Naive thymus-derived CD8-positive, alpha-beta T cell (primary cell): ENCODE data around the gene SEC24B. TPM values are rescaled to one million over a fixed set of nuclear protein-coding genes. Genes with fewer than 3 reads are reported as not detected.
"Not testable (repeated sequence)": the region's sequence is repeated elsewhere in the genome, so short reads cannot be mapped to it uniquely, and the experiment has no call there.

Source experiments
- ATAC-seq, 2 donors: fragments of 150-1000 bp; cut with Tn5 transposase in 1 of 2; sonication (Bioruptor Pico), chemical (Tn5 transposase) in 1 of 2; 1 replicate in 1 of 2; 2 replicates in 1 of 2; pipeline ENCODE4 v1.10.0; 2021; ENCODE audit warnings: mild to moderate bottlenecking in 2 of 2, moderate library complexity in 2 of 2
- POLR2A ChIA-PET: fragments of 350-600 bp; sonication (Branson Sonifier 250); formaldehyde crosslinking; loops from one replicate; lab custom pipeline; 2021; ENCODE audit warnings: antibody characterized with exemption; lab: Charles Lee
- DNase-seq, 10 donors: peaks; one replicate each; pipeline versions ENCODE4 v3.0.0 to v3.0.0-alpha.2; 2020 to 2022
- H3K27ac Mint-ChIP-seq, 10 donors: one replicate each; pipeline ENCODE4 v1.8.0; 2020 to 2022; ENCODE audit warnings: mild to moderate bottlenecking in 10 of 10, mixed read lengths in 10 of 10, moderate library complexity in 4 of 10, inconsistent platforms in 1 of 10
- H3K27me3 Mint-ChIP-seq, 5 donors: one replicate each; pipeline ENCODE4 v1.8.0; 2021 to 2022; ENCODE audit warnings: mixed read lengths in 5 of 5
- H3K36me3 Mint-ChIP-seq, 3 donors: one replicate each; pipeline ENCODE4 v1.8.0; 2020 to 2022; ENCODE audit warnings: mixed read lengths in 3 of 3, mild to moderate bottlenecking in 2 of 3, inconsistent platforms in 1 of 3
- H3K4me1 Mint-ChIP-seq, 4 donors: one replicate each; pipeline ENCODE4 v1.8.0; 2021 to 2022; ENCODE audit warnings: mixed read lengths in 4 of 4
- H3K4me3 Mint-ChIP-seq, 10 donors: one replicate each; pipeline ENCODE4 v1.8.0; 2020 to 2022; ENCODE audit warnings: mild to moderate bottlenecking in 10 of 10, mixed read lengths in 10 of 10, moderate library complexity in 6 of 10, inconsistent platforms in 1 of 10
- H3K9me3 Mint-ChIP-seq, 9 donors: one replicate each; pipeline ENCODE4 v1.8.0; 2020 to 2022; ENCODE audit warnings: mixed read lengths in 9 of 9, mild to moderate bottlenecking in 3 of 9, inconsistent platforms in 1 of 9, moderate library complexity in 1 of 9
- polyA plus RNA-seq, 3 donors: library from polyadenylated mRNA; unstranded; fragments of 300-500 nt; fragmentation: Illumina TruSeq; gene quantifications; one replicate each; pipeline ENCODE4 v1.2.3, GENCODE V29; 2021
- total RNA-seq, 8 experiments: library from RNA in 2 of 8; stranded (reverse) in 2 of 8; gene quantifications; one replicate each; pipeline ENCODE4 v1.2.3 and lab custom pipeline; 2021 to 2026

SEC24B gene
- total and polyA plus RNA-seq, 5 experiments from 2014 or later: 8.3 to 39.6 (median 17.2) TPM

GRCh38 chr4:109472343-109472761 lies 38.7 kb downstream of the SEC24B start:
- POLR2A ChIA-PET: interaction anchor here (0.6 kb wide), 1 partner anchor 713 kb away, joined by 4 read pairs; no protein-coding TSS in a partner anchor
- peak overlapping the region in 1 of 10 donors; percentile 5 for H3K27ac Mint-ChIP-seq
- H3K9me3 Mint-ChIP-seq: no peaks in the 10 kb centered on the region
- peaks cover 0 to 76% (median 21%) of the 10 kb centered on the region in 3 donors for H3K36me3 Mint-ChIP-seq
- ATAC-seq (no peak), DNase-seq (no peak)
- no peak overlapping the region for H3K4me3 Mint-ChIP-seq
- H3K27me3 Mint-ChIP-seq: no peaks in the 10 kb centered on the region
- H3K4me1 Mint-ChIP-seq: peaks cover 18 to 64% (median 53%) of the 10 kb centered on the region in 4 donors

- Mint-ChIP-seq H3K9me3 (no peaks in the 10 kb centered on the region), H3K27ac (peak overlapping the region in 1 of 10 donors; percentile 21), H3K27me3 (no peaks in the 10 kb centered on the region), H3K4me3 (no peak overlapping the region), H3K4me1 (peaks cover 11 to 59% (median 45%) of the 10 kb centered on the region in 4 donors), H3K36me3 (peaks cover 0 to 64% (median 17%) of the 10 kb centered on the region in 3 donors)
- DNase-seq (no peak), ATAC-seq (no peak)
- POLR2A ChIA-PET: no interaction called here
Measured at GRCh38 chr4:109473824-109474223, 40.2 kb downstream of the SEC24B start.

- Mint-ChIP-seq H3K27ac (peak overlapping the region in 2 of 10 donors; percentile 22 to 28), H3K9me3 (no peaks in the 10 kb centered on the region)
Measured at GRCh38 chr4:109486007-109486406, 52.4 kb downstream of the SEC24B start.

GRCh38 chr4:109494563-109494962 lies 60.9 kb downstream of the SEC24B start:
- POLR2A ChIA-PET: no interaction called here
- H3K27ac Mint-ChIP-seq: peak overlapping the region in 2 of 10 donors; percentile 14 to 16
- H3K4me1 Mint-ChIP-seq: peaks cover 0 to 3% (median under 1%) of the 10 kb centered on the region in 4 donors
- H3K36me3 Mint-ChIP-seq: peaks cover 9 to 82% (median 33%) of the 10 kb centered on the region in 3 donors
- DNase-seq (no peak), ATAC-seq (no peak)
- no peak overlapping the region for H3K4me3 Mint-ChIP-seq
- no peaks in the 10 kb centered on the region for H3K9me3 Mint-ChIP-seq
- H3K27me3 Mint-ChIP-seq: no peaks in the 10 kb centered on the region

More at GRCh38 chr4:109486007-109486406, 52.4 kb downstream of the SEC24B start:
- no peaks in the 10 kb centered on the region for H3K27me3 Mint-ChIP-seq
- H3K36me3 Mint-ChIP-seq: peaks cover 0 to 72% (median 17%) of the 10 kb centered on the region in 3 donors
- no peak for DNase-seq
- H3K4me1 Mint-ChIP-seq: peaks cover 6 to 30% (median 14%) of the 10 kb centered on the region in 4 donors
- H3K4me3 Mint-ChIP-seq: no peak overlapping the region
- ATAC-seq: no peak
- POLR2A ChIA-PET: no interaction called here

GRCh38 chr4:109495514-109495913 lies 61.9 kb downstream of the SEC24B start:
- Mint-ChIP-seq H3K9me3 (no peaks in the 10 kb centered on the region), H3K36me3 (peaks cover 9 to 85% (median 33%) of the 10 kb centered on the region in 3 donors), H3K27ac (peak overlapping the region in 1 of 10 donors; percentile 24), H3K4me1 (peaks cover 0 to 1% (median 0%) of the 10 kb centered on the region in 4 donors), H3K27me3 (no peaks in the 10 kb centered on the region), H3K4me3 (no peak overlapping the region)
- ATAC-seq (no peak), DNase-seq (no peak)
- POLR2A ChIA-PET: interaction anchor here (1.4 kb wide), 1 partner anchor 11 kb away, joined by 5 read pairs; no protein-coding TSS in a partner anchor

- no peaks in the 10 kb centered on the region for H3K9me3 Mint-ChIP-seq
- no peaks in the 10 kb centered on the region for H3K27me3 Mint-ChIP-seq
- no peak for ATAC-seq
- POLR2A ChIA-PET: no interaction called here
- no peak for DNase-seq
- peak overlapping the region in 1 of 10 donors; percentile 22 for H3K27ac Mint-ChIP-seq
- peaks cover 11 to 90% (median 33%) of the 10 kb centered on the region in 3 donors for H3K36me3 Mint-ChIP-seq
- no peak overlapping the region for H3K4me3 Mint-ChIP-seq
- H3K4me1 Mint-ChIP-seq: no peaks in the 10 kb centered on the region
Measured at GRCh38 chr4:109496875-109497274, 63.3 kb downstream of the SEC24B start.

- POLR2A ChIA-PET: no interaction called here
- Mint-ChIP-seq H3K4me1 (peaks cover 0 to 3% (median 0%) of the 10 kb centered on the region in 4 donors), H3K9me3 (no peaks in the 10 kb centered on the region), H3K27ac (peak overlapping the region in 1 of 10 donors; percentile 62), H3K27me3 (no peaks in the 10 kb centered on the region), H3K4me3 (no peak overlapping the region), H3K36me3 (peaks cover 14 to 89% (median 33%) of the 10 kb centered on the region in 3 donors)
- ATAC-seq (no peak), DNase-seq (no peak)
Measured at GRCh38 chr4:109497511-109497910, 63.9 kb downstream of the SEC24B start.

GRCh38 chr4:109499513-109499912 lies 65.9 kb downstream of the SEC24B start:
- POLR2A ChIA-PET: no interaction called here

GRCh38 chr4:109506890-109507289 lies 73.3 kb downstream of the SEC24B start:
- Mint-ChIP-seq H3K27ac (peak overlapping the region in 3 of 10 donors; percentile 44 to 81 (median 49)), H3K9me3 (no peaks in the 10 kb centered on the region), H3K27me3 (no peaks in the 10 kb centered on the region), H3K4me1 (peaks cover 0 to 4% (median 1%) of the 10 kb centered on the region in 4 donors), H3K36me3 (peaks cover 3 to 80% (median 32%) of the 10 kb centered on the region in 3 donors), H3K4me3 (no peak overlapping the region)
- DNase-seq (no peak), ATAC-seq (no peak)
- POLR2A ChIA-PET: no interaction called here

More at GRCh38 chr4:109499513-109499912, 65.9 kb downstream of the SEC24B start:
- no peaks in the 10 kb centered on the region for H3K9me3 Mint-ChIP-seq
- ATAC-seq (no peak), DNase-seq (no peak)
- H3K4me3 Mint-ChIP-seq: no peak overlapping the region
- peaks cover 0 to 4% (median 1%) of the 10 kb centered on the region in 4 donors for H3K4me1 Mint-ChIP-seq
- peaks cover 14 to 90% (median 41%) of the 10 kb centered on the region in 3 donors for H3K36me3 Mint-ChIP-seq
- H3K27ac Mint-ChIP-seq: peak overlapping the region in 1 of 10 donors; percentile 40
- H3K27me3 Mint-ChIP-seq: no peaks in the 10 kb centered on the region

GRCh38 chr4:109510687-109511086 lies 77.1 kb downstream of the SEC24B start:
- H3K4me1 Mint-ChIP-seq: no peaks in the 10 kb centered on the region
- POLR2A ChIA-PET: no interaction called here
- H3K27ac Mint-ChIP-seq: peak overlapping the region in 4 of 10 donors; percentile 14 to 37 (median 34)

GRCh38 chr4:109511414-109511813 lies 77.8 kb downstream of the SEC24B start:
- peaks cover 5 to 81% (median 27%) of the 10 kb centered on the region in 3 donors for H3K36me3 Mint-ChIP-seq
- no peaks in the 10 kb centered on the region for H3K9me3 Mint-ChIP-seq
- POLR2A ChIA-PET: no interaction called here
- no peak overlapping the region for H3K27ac Mint-ChIP-seq
- ATAC-seq (no peak), DNase-seq (no peak)
- no peaks in the 10 kb centered on the region for H3K27me3 Mint-ChIP-seq
- H3K4me3 Mint-ChIP-seq: no peak overlapping the region
- no peaks in the 10 kb centered on the region for H3K4me1 Mint-ChIP-seq

More at GRCh38 chr4:109510687-109511086, 77.1 kb downstream of the SEC24B start:
- no peak for DNase-seq
- H3K9me3 Mint-ChIP-seq: no peaks in the 10 kb centered on the region
- no peak for ATAC-seq
- H3K36me3 Mint-ChIP-seq: peaks cover 5 to 84% (median 27%) of the 10 kb centered on the region in 3 donors
- H3K4me3 Mint-ChIP-seq: no peak overlapping the region
- H3K27me3 Mint-ChIP-seq: no peaks in the 10 kb centered on the region

- H3K4me3 Mint-ChIP-seq, H3K27ac Mint-ChIP-seq, H3K9me3 Mint-ChIP-seq, ATAC-seq, H3K27me3 Mint-ChIP-seq, DNase-seq, H3K4me1 Mint-ChIP-seq: not testable (repeated sequence)
- peaks cover 7 to 84% (median 28%) of the 10 kb centered on the region in 3 donors for H3K36me3 Mint-ChIP-seq
- POLR2A ChIA-PET: interaction anchor here (0.7 kb wide), 1 partner anchor 97 kb away, joined by 4 read pairs; no protein-coding TSS in a partner anchor
Measured at GRCh38 chr4:109513368-109513767, 79.8 kb downstream of the SEC24B start.

- peak overlapping the region in 1 of 10 donors; percentile 24 for H3K27ac Mint-ChIP-seq
- H3K4me3 Mint-ChIP-seq: no peak overlapping the region
- DNase-seq (no peak), ATAC-seq (no peak)
- H3K27me3 Mint-ChIP-seq: no peaks in the 10 kb centered on the region
- H3K36me3 Mint-ChIP-seq: peaks cover 7 to 82% (median 44%) of the 10 kb centered on the region in 3 donors
- H3K4me1 Mint-ChIP-seq: peaks cover 0 to 1% (median 0%) of the 10 kb centered on the region in 4 donors
- POLR2A ChIA-PET: no interaction called here
- H3K9me3 Mint-ChIP-seq: no peaks in the 10 kb centered on the region
Measured at GRCh38 chr4:109532182-109532581, 98.6 kb downstream of the SEC24B start.
